WI38 (cell line): ENCODE measurements around the gene YEATS2.
"Not testable (repeated sequence)": the region's sequence is repeated elsewhere in the genome, so short reads cannot be mapped to it uniquely, and the experiment has no call there.

Experiments used
- H3K4me3 ChIP-seq: 2 replicates; pipeline ENCODE4 v1.5.1; 2011; ENCODE audit warnings: low read depth, mild to moderate bottlenecking, control low read depth, low read length
- CTCF ChIP-seq: IDR thresholded peaks from 2 replicates; pipeline ENCODE4 v1.5.1; 2012; ENCODE audit warnings: low read depth, mild to moderate bottlenecking, control low read depth, low read length

The YEATS2 gene

GRCh38 chr3:183766107-183766506 is 68.5 kb downstream of the YEATS2 start:
- no peak overlapping the region for H3K4me3 ChIP-seq
- TF ChIP-seq CTCF = no peak

GRCh38 chr3:183766745-183767606 is 69.4 kb downstream of the YEATS2 start:
- peak; percentile 61 for TF ChIP-seq CTCF

GRCh38 chr3:183768114-183768513 is 70.5 kb downstream of the YEATS2 start:
- TF ChIP-seq CTCF = no peak
- no peak overlapping the region for H3K4me3 ChIP-seq

More at GRCh38 chr3:183766745-183767606, 69.4 kb downstream of the YEATS2 start:
- no peak overlapping the region for H3K4me3 ChIP-seq

GRCh38 chr3:183769453-183769852 is 71.9 kb downstream of the YEATS2 start:
- no peak overlapping the region for H3K4me3 ChIP-seq
- no peak for TF ChIP-seq CTCF

GRCh38 chr3:183774631-183775030 is 77.0 kb downstream of the YEATS2 start:
- H3K4me3 ChIP-seq = no peak overlapping the region
- no peak for TF ChIP-seq CTCF

- no peak for TF ChIP-seq CTCF
- H3K4me3 ChIP-seq = no peak overlapping the region
These were observed 78.2 kb downstream of the YEATS2 start for GRCh38 chr3:183775781-183776180.

- not testable (repeated sequence) for H3K4me3 ChIP-seq
These were observed 78.9 kb downstream of the YEATS2 start for GRCh38 chr3:183776451-183776850.
